Epithelial cell of proximal tubule (primary cell): ENCODE results near the gene PLXNB2. TPM values are rescaled to one million over a fixed set of nuclear protein-coding genes. Genes with fewer than 3 reads are reported as not detected.

Source experiments
- DNase-seq: peaks from one replicate; pipeline ENCODE4 v3.0.0-alpha.2; 2011; ENCODE audit warnings: low read depth
- H3K4me3 ChIP-seq: 2 replicates; pipeline ENCODE4 v1.5.1; 2011; ENCODE audit warnings: low read depth, mild to moderate bottlenecking, low read length
- CTCF ChIP-seq: conservative IDR thresholded peaks from 2 replicates; pipeline ENCODE4 v1.5.1; 2012; ENCODE audit warnings: low read depth, mild to moderate bottlenecking, low read length
- total RNA-seq: library from RNA; depleted of rRNA; stranded (reverse); fragments of >200 nt; gene quantifications from 2 replicates; pipeline ENCODE4 v1.2.3, GENCODE V29; 2015

The PLXNB2 gene
- total RNA-seq, 1 donor from 2014 or later: 177 TPM

- TF ChIP-seq CTCF: no peak
- no peak for DNase-seq
- H3K4me3 ChIP-seq: no peak overlapping the region
Measured at GRCh38 chr22:50225200-50225969, 82.1 kb downstream of the PLXNB2 start.

Other genes with a start within 250 kb of the PLXNB2 start
- gene TTLL8, start 249.3 kb downstream of the PLXNB2 start, total RNA-seq: not detected in 2 replicates
- not detected in 2 replicates for gene MLC1, start 222.2 kb downstream of the PLXNB2 start, total RNA-seq
- 0.12 and 0.29 TPM in 2 replicates for gene MOV10L1, start 217.6 kb downstream of the PLXNB2 start, total RNA-seq
- 0.07 and 0.12 TPM in 2 replicates for gene PANX2, start 136.9 kb downstream of the PLXNB2 start, total RNA-seq
- gene TRABD, start 121.7 kb downstream of the PLXNB2 start, total RNA-seq: 55.5 and 68.9 TPM in 2 replicates
- 31.0 and 31.1 TPM in 2 replicates for gene SELENOO, start 106.6 kb downstream of the PLXNB2 start, total RNA-seq
- gene TUBGCP6, start 62.6 kb downstream of the PLXNB2 start, total RNA-seq: 19.8 and 26.1 TPM in 2 replicates
- 18.8 and 40.6 TPM in 2 replicates for gene HDAC10, start 56.4 kb downstream of the PLXNB2 start, total RNA-seq
- 33.9 and 56.0 TPM in 2 replicates for gene MAPK12, start 46.0 kb downstream of the PLXNB2 start, total RNA-seq
- 5.4 and 8.4 TPM in 2 replicates for gene MAPK11, start 37.3 kb downstream of the PLXNB2 start, total RNA-seq
- 1.2 and 4.4 TPM in 2 replicates for gene DENND6B, start 19.4 kb upstream of the PLXNB2 start, total RNA-seq
- 35.7 and 49.3 TPM in 2 replicates for gene PPP6R2, start 35.7 kb upstream of the PLXNB2 start, total RNA-seq
- gene SBF1, start 167.4 kb upstream of the PLXNB2 start, total RNA-seq: 56.6 and 59.0 TPM in 2 replicates
- 3.9 and 4.4 TPM in 2 replicates for gene ADM2, start 173.9 kb upstream of the PLXNB2 start, total RNA-seq
- gene MIOX, start 179.2 kb upstream of the PLXNB2 start, total RNA-seq: not detected in 2 replicates
- 69.2 and 83.3 TPM in 2 replicates for gene LMF2, start 200.1 kb upstream of the PLXNB2 start, total RNA-seq
- gene NCAPH2, start 200.6 kb upstream of the PLXNB2 start, total RNA-seq: 69.3 and 81.5 TPM in 2 replicates
- gene SCO2, start 218.0 kb upstream of the PLXNB2 start, total RNA-seq: 1.4 TPM in 1 of 2 replicates, not detected in the other
- 7.6 and 13.1 TPM in 2 replicates for gene TYMP, start 222.4 kb upstream of the PLXNB2 start, total RNA-seq
- 0.07 TPM in 1 of 2 replicates, not detected in the other for gene KLHDC7B, start 238.3 kb upstream of the PLXNB2 start, total RNA-seq